ENCODE results near the gene PCDH12. TPM values are rescaled to one million over a fixed set of nuclear protein-coding genes. Genes with fewer than 3 reads are reported as not detected.

Gene PCDH12
- total and polyA plus RNA-seq, 2 experiments from 2014 or later = 0.42 to 4.5 TPM

DNA sequence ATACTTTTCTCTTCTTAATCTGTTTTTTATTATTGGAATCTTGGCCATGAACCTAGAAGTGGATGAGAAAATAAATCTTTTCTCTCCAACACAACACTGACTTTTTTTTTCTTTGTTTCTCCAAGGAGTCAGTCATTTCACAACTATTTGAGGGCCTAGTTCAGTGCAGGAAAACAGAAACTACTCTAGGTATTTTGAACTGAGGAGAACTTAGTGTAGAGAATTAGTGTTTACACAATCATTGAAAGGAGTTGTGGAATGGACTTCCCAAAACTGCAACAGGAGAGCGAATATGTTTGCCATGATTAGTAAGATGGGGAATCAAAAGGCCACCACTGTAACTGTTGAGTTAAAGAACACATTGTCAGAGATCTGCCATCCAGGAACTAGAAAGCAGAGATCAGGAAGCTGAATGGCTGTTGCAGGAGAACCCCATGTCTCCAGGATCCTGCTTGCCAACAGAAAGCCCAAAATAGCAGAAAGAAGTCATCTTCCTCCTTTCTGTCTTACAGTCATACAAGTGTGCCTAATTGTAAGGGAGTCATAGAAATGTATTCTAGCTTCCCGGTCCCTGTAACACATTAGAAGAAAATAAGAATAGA, 59.5 kb downstream of the PCDH12 start:
- Histone ChIP-seq H3K79me2 (no peaks in the 10 kb centered on the region), H3K27me3 (no peaks in the 10 kb centered on the region), H3K9me3 (ENCODE audit: low read depth) (no peaks in the 10 kb centered on the region), H4K20me1 (ENCODE audit: insufficient read depth, poor library complexity, severe bottlenecking) (no peaks in the 10 kb centered on the region), H3K4me1 (ENCODE audit: insufficient read depth) (no peaks in the 10 kb centered on the region), H3K27ac (no peak overlapping the region), H3K4me2 (no peak overlapping the region), H3K36me3 (replicated peaks; ENCODE audit: insufficient read depth, low read depth) (no peaks in the 10 kb centered on the region), H3K9me2 (replicated peaks; ENCODE audit: insufficient read depth) (no peaks in the 10 kb centered on the region), H2AFZ (no peak overlapping the region), H3K4me3 (no peak overlapping the region)
- DNase-seq (ENCODE audit: low spot score) = no peak
- TF ChIP-seq EZH2phosphoT487 (IDR thresholded peaks at IDR 0.05; ENCODE audit: low read depth, severe bottlenecking, unreplicated experiment) (no peak), EZH2 (IDR thresholded peaks at IDR 0.05; ENCODE audit: borderline replicate concordance) (no peak)
- TF ChIP-seq, protein P1, sequence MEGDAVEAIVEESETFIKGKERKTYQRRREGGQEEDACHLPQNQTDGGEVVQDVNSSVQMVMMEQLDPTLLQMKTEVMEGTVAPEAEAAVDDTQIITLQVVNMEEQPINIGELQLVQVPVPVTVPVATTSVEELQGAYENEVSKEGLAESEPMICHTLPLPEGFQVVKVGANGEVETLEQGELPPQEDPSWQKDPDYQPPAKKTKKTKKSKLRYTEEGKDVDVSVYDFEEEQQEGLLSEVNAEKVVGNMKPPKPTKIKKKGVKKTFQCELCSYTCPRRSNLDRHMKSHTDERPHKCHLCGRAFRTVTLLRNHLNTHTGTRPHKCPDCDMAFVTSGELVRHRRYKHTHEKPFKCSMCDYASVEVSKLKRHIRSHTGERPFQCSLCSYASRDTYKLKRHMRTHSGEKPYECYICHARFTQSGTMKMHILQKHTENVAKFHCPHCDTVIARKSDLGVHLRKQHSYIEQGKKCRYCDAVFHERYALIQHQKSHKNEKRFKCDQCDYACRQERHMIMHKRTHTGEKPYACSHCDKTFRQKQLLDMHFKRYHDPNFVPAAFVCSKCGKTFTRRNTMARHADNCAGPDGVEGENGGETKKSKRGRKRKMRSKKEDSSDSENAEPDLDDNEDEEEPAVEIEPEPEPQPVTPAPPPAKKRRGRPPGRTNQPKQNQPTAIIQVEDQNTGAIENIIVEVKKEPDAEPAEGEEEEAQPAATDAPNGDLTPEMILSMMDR (IDR thresholded peaks at IDR 0.05; ENCODE audit: poor library complexity) = no peak
- 91% methylated on average over 2 of the region's 2 CpGs for WGBS (ENCODE audit: low lambda C conversion rate, missing lambda C conversion rate)

GRCh38 chr5:141897425-141897824, 60.6 kb downstream of the PCDH12 start:
- 94% methylated on average over 4 of the region's 4 CpGs for WGBS (ENCODE audit: low lambda C conversion rate, missing lambda C conversion rate)
- TF ChIP-seq, protein P1 (IDR thresholded peaks at IDR 0.05; ENCODE audit: poor library complexity) = no peak
- TF ChIP-seq EZH2phosphoT487 (IDR thresholded peaks at IDR 0.05; ENCODE audit: low read depth, severe bottlenecking, unreplicated experiment) = no peak
- Histone ChIP-seq H2AFZ (no peak overlapping the region), H3K4me1 (ENCODE audit: insufficient read depth) (no peaks in the 10 kb centered on the region), H3K9me3 (ENCODE audit: low read depth) (no peaks in the 10 kb centered on the region), H3K4me3 (no peak overlapping the region), H3K9me2 (replicated peaks; ENCODE audit: insufficient read depth) (no peaks in the 10 kb centered on the region), H3K36me3 (replicated peaks; ENCODE audit: insufficient read depth, low read depth) (no peaks in the 10 kb centered on the region), H3K79me2 (no peaks in the 10 kb centered on the region), H4K20me1 (ENCODE audit: insufficient read depth, poor library complexity, severe bottlenecking) (no peaks in the 10 kb centered on the region), H3K4me2 (no peak overlapping the region), H3K27me3 (no peaks in the 10 kb centered on the region), H3K27ac (no peak overlapping the region)
- DNase-seq (ENCODE audit: low spot score) = no peak

Other genes starting within 250 kb of the PCDH12 start
- 10.5 and 10.8 TPM in 2 replicates for gene PCDH1, start 79.8 kb downstream of the PCDH12 start, total RNA-seq
- gene PCDH1, start 79.8 kb downstream of the PCDH12 start, polyA plus RNA-seq = 6.2 and 8.6 TPM in 2 replicates
- 57.2 and 62.0 TPM in 2 replicates for gene DELE1, start 34.3 kb downstream of the PCDH12 start, total RNA-seq
- gene DELE1, start 34.3 kb downstream of the PCDH12 start, polyA plus RNA-seq = 31.5 and 32.6 TPM in 2 replicates
- gene RNF14, start 10.9 kb upstream of the PCDH12 start, total RNA-seq = 53.0 and 57.8 TPM in 2 replicates
- gene RNF14, start 10.9 kb upstream of the PCDH12 start, polyA plus RNA-seq = 48.2 and 52.6 TPM in 2 replicates
- 106 and 126 TPM in 2 replicates for gene GNPDA1, start 54.8 kb upstream of the PCDH12 start, total RNA-seq
- 85.3 and 97.3 TPM in 2 replicates for gene GNPDA1, start 54.8 kb upstream of the PCDH12 start, polyA plus RNA-seq
- gene NDFIP1, start 150.6 kb upstream of the PCDH12 start, total RNA-seq = 80.3 and 85.0 TPM in 2 replicates
- gene NDFIP1, start 150.6 kb upstream of the PCDH12 start, polyA plus RNA-seq = 61.3 and 63.8 TPM in 2 replicates

All from hepatocyte (in vitro differentiated cells).